ENCODE measurements around the gene D2HGDH.
"Not testable (repeated sequence)": the region's sequence is repeated elsewhere in the genome, so short reads cannot be mapped to it uniquely, and the experiment has no call there.

The D2HGDH gene

DNA sequence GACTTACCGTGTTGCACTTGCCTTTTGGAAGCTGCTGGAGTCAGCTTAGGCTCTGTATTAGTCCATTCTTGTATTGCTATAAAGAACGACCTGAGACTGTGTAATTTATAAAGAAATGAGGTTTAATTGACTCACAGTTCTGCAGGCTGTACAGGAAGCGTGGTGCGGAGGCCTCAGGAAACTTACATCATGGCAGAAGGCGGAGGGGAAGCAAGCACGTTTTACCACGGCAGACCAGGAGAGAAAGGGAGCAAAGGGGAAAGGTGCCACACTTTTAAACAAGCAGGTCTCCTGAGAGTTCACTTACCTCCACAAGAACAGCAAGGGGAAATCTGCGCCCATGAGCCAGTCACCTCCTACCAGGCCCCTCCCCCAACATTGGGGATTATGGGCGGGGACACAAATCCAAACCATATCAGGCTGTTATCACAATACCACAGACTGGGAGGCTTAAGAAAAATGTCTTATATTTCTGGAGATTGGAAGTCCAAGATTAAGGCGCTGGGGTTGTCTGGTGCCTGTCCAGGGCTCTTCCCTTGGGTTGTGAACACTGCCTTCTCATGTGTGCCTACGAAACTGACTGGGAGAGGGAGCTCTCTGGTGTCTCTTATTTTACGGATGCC is 3.6 kb upstream of the D2HGDH start:
- DNase-seq (ENCODE audit: low read depth, low spot score) = no peak
- H3K27ac ChIP-seq = no peak overlapping the region
- H3K9ac ChIP-seq (ENCODE audit: insufficient read length) = no peak overlapping the region
- no peaks in the 10 kb centered on the region for H3K36me3 ChIP-seq (ENCODE audit: insufficient read depth, low read length)
- H3K9me3 ChIP-seq (ENCODE audit: low read depth, low read length) = no peaks in the 10 kb centered on the region
- TF ChIP-seq EZH2 (IDR thresholded peaks at IDR 0.05) (no peak), FOXP2 (optimal IDR thresholded peaks at IDR 0.05; ENCODE audit: control extremely low read depth, extremely low read length, insufficient read depth) (no peak), POLR2AphosphoS5 (IDR thresholded peaks at IDR 0.05; ENCODE audit: borderline replicate concordance, low read depth, low read length) (no peak)
- H3K4me3 ChIP-seq = no peak overlapping the region

GRCh38 chr2:241732513-241733186 is 1.8 kb upstream of the D2HGDH start:
- not testable (repeated sequence) for H3K9ac ChIP-seq (ENCODE audit: insufficient read length); H3K9me3 ChIP-seq (ENCODE audit: low read depth, low read length); H3K36me3 ChIP-seq (ENCODE audit: insufficient read depth, low read length); DNase-seq (ENCODE audit: low read depth, low spot score); H3K4me3 ChIP-seq; H3K27ac ChIP-seq

- Histone ChIP-seq H3K4me3 (peak overlapping the region; percentile 96), H3K27ac (no peak overlapping the region), H3K36me3 (ENCODE audit: insufficient read depth, low read length) (no peaks in the 10 kb centered on the region), H3K9ac (ENCODE audit: insufficient read length) (no peak overlapping the region), H3K9me3 (ENCODE audit: low read depth, low read length) (no peaks in the 10 kb centered on the region)
- TF ChIP-seq EZH2 (IDR thresholded peaks at IDR 0.05) = no peak
- no peak for DNase-seq (ENCODE audit: low read depth, low spot score)
Observed at GRCh38 chr2:241733391-241734207, 831 bp upstream of the D2HGDH start.

- DNase-seq (ENCODE audit: low read depth, low spot score) = no peak
- no peaks in the 10 kb centered on the region for H3K9me3 ChIP-seq (ENCODE audit: low read depth, low read length)
- no peak overlapping the region for H3K27ac ChIP-seq
- TF ChIP-seq EZH2 (IDR thresholded peaks at IDR 0.05) = no peak
- no peak for TF ChIP-seq FOXP2 (optimal IDR thresholded peaks at IDR 0.05; ENCODE audit: control extremely low read depth, extremely low read length, insufficient read depth)
- no peak; the same call in 1 of the 2 replicates for TF ChIP-seq POLR2AphosphoS5 (IDR thresholded peaks at IDR 0.05; ENCODE audit: borderline replicate concordance, low read depth, low read length)
- no peaks in the 10 kb centered on the region for H3K36me3 ChIP-seq (ENCODE audit: insufficient read depth, low read length)
- peak overlapping the region; percentile 96 for H3K4me3 ChIP-seq
- H3K9ac ChIP-seq (ENCODE audit: insufficient read length) = no peak overlapping the region
Observed at GRCh38 chr2:241734208-241734466, 293 bp upstream of the D2HGDH start.

GRCh38 chr2:241736111-241736510 is 1.7 kb downstream of the D2HGDH start:
- no peak overlapping the region for H3K9ac ChIP-seq (ENCODE audit: insufficient read length)
- no peak for DNase-seq (ENCODE audit: low read depth, low spot score)
- no peak overlapping the region for H3K4me3 ChIP-seq
- H3K36me3 ChIP-seq (ENCODE audit: insufficient read depth, low read length) = no peaks in the 10 kb centered on the region
- TF ChIP-seq POLR2AphosphoS5 (IDR thresholded peaks at IDR 0.05; ENCODE audit: borderline replicate concordance, low read depth, low read length) (no peak), EZH2 (IDR thresholded peaks at IDR 0.05) (no peak), FOXP2 (optimal IDR thresholded peaks at IDR 0.05; ENCODE audit: control extremely low read depth, extremely low read length, insufficient read depth) (no peak)
- H3K27ac ChIP-seq = no peak overlapping the region
- H3K9me3 ChIP-seq (ENCODE audit: low read depth, low read length) = no peaks in the 10 kb centered on the region

- H3K4me3 ChIP-seq = no peak overlapping the region
- H3K27ac ChIP-seq = no peak overlapping the region
- TF ChIP-seq POLR2AphosphoS5 (IDR thresholded peaks at IDR 0.05; ENCODE audit: borderline replicate concordance, low read depth, low read length) (no peak), EZH2 (IDR thresholded peaks at IDR 0.05) (no peak), FOXP2 (optimal IDR thresholded peaks at IDR 0.05; ENCODE audit: control extremely low read depth, extremely low read length, insufficient read depth) (no peak)
- H3K36me3 ChIP-seq (ENCODE audit: insufficient read depth, low read length) = no peaks in the 10 kb centered on the region
- DNase-seq (ENCODE audit: low read depth, low spot score) = no peak
- H3K9ac ChIP-seq (ENCODE audit: insufficient read length) = no peak overlapping the region
- no peaks in the 10 kb centered on the region for H3K9me3 ChIP-seq (ENCODE audit: low read depth, low read length)
Observed at GRCh38 chr2:241738040-241738686, 3.7 kb downstream of the D2HGDH start.

GRCh38 chr2:241739177-241739576 is 4.7 kb downstream of the D2HGDH start:
- DNase-seq (ENCODE audit: low read depth, low spot score) = no peak
- TF ChIP-seq FOXP2 (optimal IDR thresholded peaks at IDR 0.05; ENCODE audit: control extremely low read depth, extremely low read length, insufficient read depth) (no peak), POLR2AphosphoS5 (IDR thresholded peaks at IDR 0.05; ENCODE audit: borderline replicate concordance, low read depth, low read length) (no peak), EZH2 (IDR thresholded peaks at IDR 0.05) (no peak)

DNA sequence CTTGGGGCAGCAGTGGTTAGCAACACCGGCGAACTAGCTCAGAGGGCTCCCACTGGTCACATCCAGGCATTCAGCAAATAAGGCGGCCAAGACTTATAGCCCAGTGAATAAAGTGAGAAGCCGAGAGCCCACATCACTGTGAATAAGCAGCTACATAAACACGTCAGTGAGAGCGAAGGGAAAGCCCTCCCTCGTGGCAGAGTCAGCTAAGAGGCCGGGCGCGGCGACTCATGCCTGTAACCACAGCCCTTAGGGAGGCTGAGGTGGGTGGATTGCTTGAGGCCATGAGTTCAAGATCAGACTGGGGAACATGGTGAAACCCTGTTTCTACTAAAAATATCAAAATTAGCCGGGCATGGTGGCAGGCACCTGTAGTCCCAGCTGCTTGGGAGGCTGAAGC is 5.2 kb downstream of the D2HGDH start:
- no peak overlapping the region for H3K9ac ChIP-seq (ENCODE audit: insufficient read length)
- no peaks in the 10 kb centered on the region for H3K9me3 ChIP-seq (ENCODE audit: low read depth, low read length)
- no peak overlapping the region for H3K27ac ChIP-seq
- DNase-seq (ENCODE audit: low read depth, low spot score) = no peak
- TF ChIP-seq FOXP2 (optimal IDR thresholded peaks at IDR 0.05; ENCODE audit: control extremely low read depth, extremely low read length, insufficient read depth) = no peak
- TF ChIP-seq POLR2AphosphoS5 (IDR thresholded peaks at IDR 0.05; ENCODE audit: borderline replicate concordance, low read depth, low read length) = no peak
- TF ChIP-seq EZH2 (IDR thresholded peaks at IDR 0.05) = no peak
- peaks cover 10% of the 10 kb centered on the region; the same call in 1 of the 2 replicates for H3K36me3 ChIP-seq (ENCODE audit: insufficient read depth, low read length)
- no peak overlapping the region for H3K4me3 ChIP-seq

More at GRCh38 chr2:241739177-241739576, 4.7 kb downstream of the D2HGDH start:
- Histone ChIP-seq H3K27ac (no peak overlapping the region), H3K9me3 (ENCODE audit: low read depth, low read length) (no peaks in the 10 kb centered on the region), H3K36me3 (ENCODE audit: insufficient read depth, low read length) (peaks cover 5% of the 10 kb centered on the region; the same call in 1 of the 2 replicates), H3K9ac (ENCODE audit: insufficient read length) (no peak overlapping the region), H3K4me3 (no peak overlapping the region)
